Neuron (in vitro differentiated cells): ENCODE results near the gene ARHGAP19.
A peak's percentile ranks its signal among the peaks of the same experiment; 100 is the strongest.

Experiments used
- H2AFZ ChIP-seq: one replicate; pipeline ENCODE4 v1.6.1; 2013; ENCODE audit warnings: low read depth, mild to moderate bottlenecking, inconsistent platforms, low read length, moderate library complexity
- H3K27me3 ChIP-seq: one replicate; pipeline ENCODE4 v1.6.1; 2013; ENCODE audit warnings: low read length; ENCODE audit not compliant: insufficient read depth
- H3K36me3 ChIP-seq: one replicate; pipeline ENCODE4 v1.6.1; 2013; ENCODE audit warnings: low read length; ENCODE audit not compliant: insufficient read depth
- H3K4me1 ChIP-seq: one replicate; pipeline ENCODE4 v1.6.1; 2013; ENCODE audit warnings: low read length; ENCODE audit not compliant: insufficient read depth
- H3K4me3 ChIP-seq: 2 replicates; pipeline ENCODE4 v1.5.1; 2013; ENCODE audit warnings: mild to moderate bottlenecking, low read length, moderate library complexity
- H3K9me3 ChIP-seq: one replicate; pipeline ENCODE4 v1.6.1; 2013; ENCODE audit warnings: low read length

Gene ARHGAP19

DNA sequence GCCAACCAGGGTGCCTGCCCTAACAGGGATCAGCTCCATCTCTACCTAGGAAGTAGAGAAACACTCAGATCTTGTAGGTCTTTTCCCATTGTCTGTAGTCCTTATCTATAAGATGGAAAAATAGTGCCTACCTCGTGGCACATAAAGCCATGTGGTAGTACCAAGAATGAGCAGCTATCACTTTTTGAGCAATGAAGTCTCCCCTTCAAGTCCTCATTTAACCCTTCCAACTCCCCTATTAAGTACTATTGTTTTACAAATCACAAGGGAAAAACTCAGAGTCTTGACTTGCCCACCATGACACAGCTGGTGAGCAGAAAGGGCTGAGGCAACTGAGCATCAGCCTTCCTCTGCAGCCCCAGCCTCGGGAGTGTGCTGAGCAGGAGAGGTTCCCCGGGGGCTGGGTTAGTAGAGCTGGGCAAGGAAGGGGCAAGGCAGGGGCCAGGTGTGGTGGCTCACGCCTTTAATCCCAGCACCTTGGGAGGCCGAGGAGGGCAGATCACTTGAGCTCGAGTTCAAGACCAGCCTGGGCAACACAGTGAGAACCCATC is 38.8 kb upstream of the ARHGAP19 start:
- no peaks in the 10 kb centered on the region for H3K27me3 ChIP-seq
- no peak overlapping the region for H3K4me3 ChIP-seq
- no peaks in the 10 kb centered on the region for H3K9me3 ChIP-seq
- no peak overlapping the region for H2AFZ ChIP-seq
- peaks cover 19% of the 10 kb centered on the region for H3K4me1 ChIP-seq
- peaks cover 2% of the 10 kb centered on the region for H3K36me3 ChIP-seq

GRCh38 chr10:97329766-97330165 is 37.3 kb upstream of the ARHGAP19 start:
- H3K36me3 ChIP-seq = peaks cover 2% of the 10 kb centered on the region
- H3K9me3 ChIP-seq = no peaks in the 10 kb centered on the region
- H3K4me1 ChIP-seq = peaks cover 15% of the 10 kb centered on the region
- no peak overlapping the region for H3K4me3 ChIP-seq
- no peak overlapping the region for H2AFZ ChIP-seq
- H3K27me3 ChIP-seq = no peaks in the 10 kb centered on the region

GRCh38 chr10:97328646-97329453 is 36.4 kb upstream of the ARHGAP19 start:
- H3K36me3 ChIP-seq = peaks cover 2% of the 10 kb centered on the region
- no peaks in the 10 kb centered on the region for H3K27me3 ChIP-seq
- no peak overlapping the region for H2AFZ ChIP-seq
- peaks cover 15% of the 10 kb centered on the region for H3K4me1 ChIP-seq
- H3K4me3 ChIP-seq = no peak overlapping the region
- no peaks in the 10 kb centered on the region for H3K9me3 ChIP-seq

- H3K27me3 ChIP-seq = no peaks in the 10 kb centered on the region
- no peak overlapping the region for H2AFZ ChIP-seq
Measured at GRCh38 chr10:97327348-97328294, 35.2 kb upstream of the ARHGAP19 start.

GRCh38 chr10:97325754-97326153 is 33.3 kb upstream of the ARHGAP19 start:
- H3K36me3 ChIP-seq = peaks cover 2% of the 10 kb centered on the region
- H3K27me3 ChIP-seq = no peaks in the 10 kb centered on the region
- no peak overlapping the region for H3K4me3 ChIP-seq
- H3K9me3 ChIP-seq = peaks cover 2% of the 10 kb centered on the region
- no peak overlapping the region for H2AFZ ChIP-seq
- peaks cover 7% of the 10 kb centered on the region for H3K4me1 ChIP-seq

More at GRCh38 chr10:97327348-97328294, 35.2 kb upstream of the ARHGAP19 start:
- H3K36me3 ChIP-seq = peaks cover 2% of the 10 kb centered on the region
- peaks cover 9% of the 10 kb centered on the region for H3K4me1 ChIP-seq
- no peaks in the 10 kb centered on the region for H3K9me3 ChIP-seq
- no peak overlapping the region for H3K4me3 ChIP-seq

DNA sequence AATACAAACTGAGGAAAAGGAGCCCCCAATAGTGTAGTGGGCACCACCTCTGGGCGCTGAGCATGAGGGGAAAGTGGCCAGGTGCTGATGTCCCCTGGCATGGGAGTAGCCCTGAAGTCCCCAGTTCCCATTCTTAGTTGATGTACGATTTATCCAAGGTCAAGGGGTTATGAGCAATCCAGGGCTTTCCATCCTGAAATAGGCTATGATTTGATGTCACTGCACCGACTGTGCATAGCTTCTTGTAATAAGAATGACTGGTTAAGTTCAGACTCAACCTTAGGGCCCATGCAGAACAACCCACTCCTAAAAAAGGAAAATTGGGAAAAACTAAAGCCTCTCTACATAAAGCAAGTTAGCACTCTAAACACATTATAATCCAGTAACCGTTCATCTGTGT is 31.1 kb upstream of the ARHGAP19 start:
- Histone ChIP-seq H3K4me1 (peaks cover 19% of the 10 kb centered on the region), H3K9me3 (peaks cover 2% of the 10 kb centered on the region), H3K36me3 (no peaks in the 10 kb centered on the region), H2AFZ (no peak overlapping the region), H3K4me3 (no peak overlapping the region), H3K27me3 (no peaks in the 10 kb centered on the region)

DNA sequence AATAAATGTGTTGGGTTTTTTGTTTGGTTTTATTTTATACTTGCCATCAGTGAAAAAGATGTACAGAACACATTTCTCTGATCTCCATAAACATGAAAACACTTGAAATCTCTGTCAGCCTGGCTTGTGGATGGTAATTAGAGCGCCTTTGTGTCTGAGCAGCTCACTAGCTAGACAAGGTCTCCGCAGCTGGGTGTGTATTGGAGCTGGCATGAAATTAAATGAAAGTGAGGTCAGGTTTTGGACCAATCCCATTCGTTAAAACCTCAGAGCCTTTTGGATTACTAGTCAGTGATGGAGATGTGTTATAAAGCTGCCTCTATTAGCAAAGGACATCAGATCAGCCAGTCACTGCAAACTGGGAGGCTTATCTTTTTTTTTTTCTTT is 29.4 kb upstream of the ARHGAP19 start:
- H3K4me1 ChIP-seq = peaks cover 20% of the 10 kb centered on the region
- peaks cover 2% of the 10 kb centered on the region for H3K9me3 ChIP-seq
- no peak overlapping the region for H2AFZ ChIP-seq
- no peaks in the 10 kb centered on the region for H3K27me3 ChIP-seq
- H3K36me3 ChIP-seq = no peaks in the 10 kb centered on the region
- no peak overlapping the region for H3K4me3 ChIP-seq

GRCh38 chr10:97321032-97321803 is 28.8 kb upstream of the ARHGAP19 start:
- no peaks in the 10 kb centered on the region for H3K27me3 ChIP-seq

DNA sequence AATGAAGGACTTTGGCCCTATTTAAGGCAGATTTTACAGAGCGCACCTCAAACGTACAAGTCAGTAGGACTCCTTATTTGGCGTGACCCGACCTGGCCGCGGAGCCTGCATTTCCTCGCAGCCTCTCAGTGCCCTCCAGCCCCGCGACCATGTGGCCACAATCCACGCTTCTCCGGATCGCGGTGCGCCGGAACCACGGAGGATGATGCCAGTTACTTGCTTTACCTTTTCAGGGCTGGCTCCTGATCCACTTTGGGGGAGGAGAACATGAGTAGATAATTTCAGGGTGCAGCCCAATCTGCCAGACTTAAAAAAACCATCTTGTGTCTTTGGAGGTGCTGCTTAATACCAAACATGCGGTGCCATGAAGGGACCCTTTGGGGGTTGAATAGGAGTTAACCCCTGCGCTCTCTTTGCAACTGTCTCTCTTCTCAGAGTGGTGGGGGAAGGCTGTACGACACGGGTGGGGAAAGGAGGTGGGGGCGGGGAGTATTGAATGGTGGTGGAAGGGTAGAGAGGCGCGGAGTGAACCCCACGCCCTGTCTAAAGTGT is 28.1 kb upstream of the ARHGAP19 start:
- Histone ChIP-seq H3K9me3 (peaks cover 2% of the 10 kb centered on the region), H3K36me3 (no peaks in the 10 kb centered on the region), H3K4me3 (peak overlapping the region; percentile 69), H3K27me3 (peaks cover 4% of the 10 kb centered on the region), H3K4me1 (peaks cover 20% of the 10 kb centered on the region), H2AFZ (no peak overlapping the region)

More at GRCh38 chr10:97321032-97321803, 28.8 kb upstream of the ARHGAP19 start:
- Histone ChIP-seq H2AFZ (no peak overlapping the region), H3K4me1 (peaks cover 20% of the 10 kb centered on the region), H3K9me3 (peaks cover 2% of the 10 kb centered on the region), H3K36me3 (no peaks in the 10 kb centered on the region), H3K4me3 (no peak overlapping the region)

- H3K36me3 ChIP-seq = no peaks in the 10 kb centered on the region
- peaks cover 7% of the 10 kb centered on the region for H3K27me3 ChIP-seq
- peaks cover 2% of the 10 kb centered on the region for H3K9me3 ChIP-seq
- peak overlapping the region; percentile 50 for H2AFZ ChIP-seq
- H3K4me1 ChIP-seq = peaks cover 20% of the 10 kb centered on the region
- peak overlapping the region; percentile 69 for H3K4me3 ChIP-seq
Measured at GRCh38 chr10:97319671-97320479, 27.4 kb upstream of the ARHGAP19 start.

DNA sequence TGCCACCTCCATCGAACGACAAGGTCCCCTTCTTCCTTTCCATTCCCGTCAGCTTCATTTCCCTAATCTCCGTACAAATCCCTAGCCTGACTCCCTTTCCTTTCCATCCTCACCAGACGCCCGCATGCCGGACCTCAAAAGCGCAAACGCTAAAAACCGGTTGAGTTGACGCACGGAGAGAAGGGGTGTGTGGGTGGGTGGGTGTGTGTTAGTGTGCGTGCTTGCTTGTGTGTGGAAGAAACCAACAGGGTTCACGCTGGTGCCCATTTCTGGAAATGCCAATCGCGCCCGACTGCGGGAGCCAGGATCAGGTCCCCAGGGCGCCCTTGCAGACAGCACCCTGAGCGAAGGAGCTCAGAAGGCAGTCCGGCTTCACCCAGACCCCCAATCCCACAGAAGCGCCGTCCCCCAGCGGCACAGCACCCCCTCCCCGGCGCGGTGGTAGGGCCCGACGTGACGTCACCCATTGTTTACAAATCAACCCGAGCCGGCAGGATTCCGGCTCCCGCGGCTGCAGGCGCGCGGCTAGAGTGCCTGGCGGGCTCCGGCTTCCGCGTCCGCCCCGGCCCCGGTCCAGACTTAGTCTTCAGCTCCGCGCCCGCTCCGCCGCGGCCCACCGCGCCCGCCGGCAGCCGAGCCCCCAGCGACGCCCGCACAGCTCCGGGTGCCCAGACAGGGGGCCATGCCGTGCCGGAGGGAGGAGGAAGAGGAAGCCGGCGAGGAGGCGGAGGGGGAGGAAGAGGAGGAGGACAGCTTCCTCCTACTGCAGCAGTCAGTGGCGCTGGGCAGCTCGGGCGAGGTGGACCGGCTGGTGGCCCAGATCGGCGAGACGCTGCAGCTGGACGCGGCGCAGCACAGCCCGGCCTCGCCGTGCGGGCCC is 26.6 kb upstream of the ARHGAP19 start, which contains the start of gene FRAT1:
Gene FRAT1 (plus strand): TSS at position 500 of the 880 bp plus-strand sequence. CDS start 183 bp downstream, at position 683.
- Histone ChIP-seq H3K4me1 (peaks cover 20% of the 10 kb centered on the region), H2AFZ (peak within 1 kb of the TSS; percentile 50), H3K27me3 (peaks cover 7% of the 10 kb centered on the region), H3K4me3 (peak within 1 kb of the TSS; percentile 69), H3K36me3 (no peaks in the 10 kb centered on the region), H3K9me3 (peaks cover 2% of the 10 kb centered on the region)
